Measurements from ENCODE around the gene EFS.
"Not testable (repeated sequence)": the region's sequence is repeated elsewhere in the genome, so short reads cannot be mapped to it uniquely, and the experiment has no call there.

The EFS gene, protein sequence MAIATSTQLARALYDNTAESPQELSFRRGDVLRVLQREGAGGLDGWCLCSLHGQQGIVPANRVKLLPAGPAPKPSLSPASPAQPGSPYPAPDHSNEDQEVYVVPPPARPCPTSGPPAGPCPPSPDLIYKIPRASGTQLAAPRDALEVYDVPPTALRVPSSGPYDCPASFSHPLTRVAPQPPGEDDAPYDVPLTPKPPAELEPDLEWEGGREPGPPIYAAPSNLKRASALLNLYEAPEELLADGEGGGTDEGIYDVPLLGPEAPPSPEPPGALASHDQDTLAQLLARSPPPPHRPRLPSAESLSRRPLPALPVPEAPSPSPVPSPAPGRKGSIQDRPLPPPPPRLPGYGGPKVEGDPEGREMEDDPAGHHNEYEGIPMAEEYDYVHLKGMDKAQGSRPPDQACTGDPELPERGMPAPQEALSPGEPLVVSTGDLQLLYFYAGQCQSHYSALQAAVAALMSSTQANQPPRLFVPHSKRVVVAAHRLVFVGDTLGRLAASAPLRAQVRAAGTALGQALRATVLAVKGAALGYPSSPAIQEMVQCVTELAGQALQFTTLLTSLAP

GRCh38 chr14:23365036-23365731 is at the start of gene EFS:
Gene EFS, minus strand, starts transcription at chr14:23365172. Its CDS starts 147 bp downstream, at chr14:23365025.
- no peak for DNase-seq

GRCh38 chr14:23414254-23414653 is 49.3 kb upstream of the EFS start:
- DNase-seq: no peak

- no peak for DNase-seq
Observed at GRCh38 chr14:23413681-23414080, 48.7 kb upstream of the EFS start.

- DNase-seq: no peak
Observed at GRCh38 chr14:23411563-23412525, 46.9 kb upstream of the EFS start.

DNA sequence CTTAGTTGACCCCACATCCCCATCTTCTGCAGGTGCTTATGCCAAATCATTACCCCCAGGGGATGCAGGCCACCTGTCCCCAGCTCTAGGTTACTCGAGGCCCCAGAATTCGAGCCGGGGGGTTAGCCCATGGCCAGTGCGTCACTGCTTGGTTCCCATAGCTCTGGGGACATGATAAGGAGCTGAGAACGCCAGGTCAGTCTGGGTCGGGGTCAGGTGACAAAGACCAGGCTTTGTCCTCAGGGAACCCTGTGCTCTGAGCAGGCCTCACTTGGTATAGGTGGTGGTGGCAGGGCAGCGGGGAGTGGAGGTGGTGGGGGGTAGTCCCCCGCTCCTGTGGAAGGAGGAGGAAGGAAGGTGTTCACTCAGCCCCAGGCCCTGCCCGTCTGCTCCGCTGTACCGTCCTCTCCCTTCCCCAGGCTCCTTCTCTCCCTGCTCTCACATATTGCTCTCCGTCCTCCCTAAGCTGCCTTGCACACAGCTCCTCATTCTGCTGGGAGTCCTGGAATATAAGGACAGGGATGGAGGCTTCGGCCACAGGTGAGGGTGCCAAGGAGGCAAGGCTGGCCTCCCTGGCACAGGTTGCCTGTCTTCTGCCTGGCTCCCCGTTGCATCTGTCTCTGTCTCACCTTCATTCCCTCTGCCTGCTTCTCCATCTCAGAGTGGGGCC is 45.1 kb upstream of the EFS start:
- no peak for DNase-seq

GRCh38 chr14:23409475-23409874 is 44.5 kb upstream of the EFS start:
- DNase-seq: no peak

- no peak for DNase-seq
Observed at GRCh38 chr14:23408307-23408630, 43.3 kb upstream of the EFS start.

DNA sequence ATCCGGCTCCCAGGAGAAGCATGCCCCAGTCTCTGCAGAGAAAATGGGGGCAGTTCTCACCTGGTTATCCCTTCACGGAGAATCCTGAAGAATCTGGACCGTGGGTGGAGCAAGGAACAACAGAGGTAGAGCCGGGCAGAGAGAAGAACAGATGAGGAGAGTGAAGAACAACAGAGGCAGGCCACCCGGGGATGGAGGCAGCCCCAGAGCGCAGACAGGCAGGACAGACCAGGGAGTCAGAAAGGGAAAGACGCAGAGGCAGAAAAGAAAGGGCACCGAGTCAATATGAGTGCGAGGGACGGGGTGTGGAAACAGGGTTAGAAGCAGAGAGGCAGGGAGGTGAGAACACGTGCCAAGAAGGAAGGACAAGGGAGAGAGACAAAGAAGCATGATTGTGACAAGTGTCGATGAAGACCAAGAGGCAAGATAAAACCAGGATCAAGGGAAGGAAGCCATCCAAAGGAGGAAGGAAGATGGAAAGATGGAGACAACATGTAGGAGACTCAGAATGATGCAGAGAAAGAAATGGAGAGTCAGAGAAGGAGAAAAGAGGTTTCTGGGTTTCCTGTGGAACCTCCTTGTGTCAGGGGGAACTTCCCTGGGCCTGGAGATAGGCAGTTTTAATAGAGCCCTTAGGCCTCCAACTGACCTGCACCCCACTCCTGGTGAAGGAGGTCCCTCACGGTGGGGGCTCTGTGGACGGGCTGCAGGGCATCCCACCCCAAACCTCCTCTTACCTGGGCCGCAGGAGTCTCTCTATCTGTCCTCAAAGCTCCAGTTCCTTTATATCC is 42.7 kb upstream of the EFS start, which contains the start of gene MYH6:
MYH6 (minus strand) TSS at position 758 of the 791 bp plus-strand sequence. CDS start 1,050 bp downstream, outside the sequence.
- no peak for DNase-seq

DNA sequence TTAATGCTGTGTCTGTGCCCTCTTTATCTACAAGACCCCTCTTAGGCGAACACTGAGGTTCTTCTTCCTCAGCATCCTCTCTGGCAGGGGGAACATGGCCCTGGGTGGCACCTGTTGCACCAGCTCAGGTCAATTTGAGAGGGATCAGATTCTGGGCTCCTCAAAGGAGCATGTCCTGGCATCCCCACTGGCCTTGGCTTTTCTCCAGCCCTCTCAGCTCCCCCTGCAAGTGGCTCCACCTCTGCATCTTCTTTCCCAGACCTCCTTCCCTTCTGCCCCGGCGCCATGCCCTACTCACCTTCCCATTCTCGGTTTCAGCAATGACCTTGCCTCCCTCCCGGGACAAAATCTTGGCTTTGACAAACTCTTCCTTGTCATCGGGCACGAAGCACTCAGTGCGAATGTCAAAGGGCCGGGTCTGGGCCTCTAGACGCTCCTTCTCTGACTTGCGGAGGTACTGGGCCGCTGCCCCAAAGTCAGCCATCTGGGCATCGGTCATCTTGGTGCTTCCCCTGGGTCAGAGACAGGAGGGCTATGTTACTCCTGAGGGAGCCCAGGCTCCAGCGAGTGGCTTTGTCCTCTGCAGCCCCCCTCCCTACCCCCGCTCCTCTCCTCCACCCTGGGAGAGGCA is 41.9 kb upstream of the EFS start:
- DNase-seq: no peak

DNA sequence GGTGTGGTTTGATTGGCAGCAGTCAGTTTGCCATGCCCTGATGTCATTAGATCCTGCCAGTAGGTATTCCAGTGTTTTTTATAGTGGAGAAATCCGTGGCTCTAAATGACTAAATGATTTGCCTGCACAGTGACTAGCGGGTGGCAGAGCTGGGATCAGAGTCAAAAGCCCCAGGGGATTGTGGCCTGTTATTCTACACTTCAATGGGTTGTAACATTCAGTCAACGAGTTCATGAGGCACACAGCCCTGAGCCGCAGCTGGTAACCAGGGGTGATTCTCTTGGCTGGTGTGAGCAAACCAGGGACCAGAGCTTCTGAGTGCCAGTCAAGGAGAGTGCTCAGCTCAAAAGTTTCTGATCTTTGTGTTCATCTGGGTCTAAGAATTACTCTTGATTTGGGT is 41.3 kb upstream of the EFS start:
- DNase-seq: no peak

DNA sequence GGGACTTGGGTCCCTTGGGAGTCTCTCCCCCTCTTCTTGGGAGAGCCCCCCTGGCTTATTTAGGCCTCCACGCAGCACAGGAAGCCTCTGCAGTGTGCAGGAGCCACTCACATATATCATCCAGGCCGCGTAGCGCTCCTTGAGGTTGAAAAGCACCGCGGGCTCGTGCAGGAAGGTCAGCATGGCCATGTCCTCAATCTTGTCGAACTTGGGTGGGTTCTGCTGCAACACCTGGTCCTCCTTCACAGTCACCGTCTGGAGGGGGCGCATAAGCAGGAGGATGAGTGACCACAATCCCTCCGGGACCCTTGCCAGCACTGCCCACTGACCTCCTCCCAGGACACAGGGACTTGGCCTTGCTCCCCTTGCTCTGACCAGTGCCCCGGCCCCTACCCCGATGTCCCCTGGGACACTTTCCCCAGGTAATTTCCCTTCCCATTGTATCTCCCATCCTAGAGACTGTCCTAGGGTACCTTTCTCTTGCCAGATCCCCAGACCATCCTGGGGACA is 40.6 kb upstream of the EFS start:
- no peak for DNase-seq

DNA sequence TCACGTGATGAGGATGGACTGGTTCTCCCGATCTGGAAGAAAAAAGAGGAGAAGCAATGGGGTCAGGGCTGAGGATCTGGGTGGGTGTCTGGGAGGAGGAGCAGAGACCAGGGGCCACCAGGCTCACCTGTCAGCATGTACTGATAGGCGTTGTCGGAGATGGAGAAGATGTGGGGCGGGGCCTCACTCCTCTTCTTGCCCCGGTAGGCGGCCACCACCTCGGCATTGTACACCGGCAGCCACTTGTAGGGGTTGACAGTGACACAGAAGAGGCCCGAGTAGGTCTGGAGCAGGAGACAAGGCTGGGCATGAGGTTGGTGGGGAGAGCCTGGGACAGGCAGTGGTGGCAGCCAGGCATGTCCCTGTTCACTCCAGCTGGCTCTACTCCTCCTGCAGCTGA is 40.1 kb upstream of the EFS start:
- DNase-seq: no peak

- DNase-seq: no peak
Observed at GRCh38 chr14:23404331-23404900, 39.4 kb upstream of the EFS start.

GRCh38 chr14:23403908-23404307 is 38.9 kb upstream of the EFS start:
- DNase-seq: no peak

- no peak for DNase-seq
Observed at GRCh38 chr14:23403139-23403438, 38.1 kb upstream of the EFS start.

DNA sequence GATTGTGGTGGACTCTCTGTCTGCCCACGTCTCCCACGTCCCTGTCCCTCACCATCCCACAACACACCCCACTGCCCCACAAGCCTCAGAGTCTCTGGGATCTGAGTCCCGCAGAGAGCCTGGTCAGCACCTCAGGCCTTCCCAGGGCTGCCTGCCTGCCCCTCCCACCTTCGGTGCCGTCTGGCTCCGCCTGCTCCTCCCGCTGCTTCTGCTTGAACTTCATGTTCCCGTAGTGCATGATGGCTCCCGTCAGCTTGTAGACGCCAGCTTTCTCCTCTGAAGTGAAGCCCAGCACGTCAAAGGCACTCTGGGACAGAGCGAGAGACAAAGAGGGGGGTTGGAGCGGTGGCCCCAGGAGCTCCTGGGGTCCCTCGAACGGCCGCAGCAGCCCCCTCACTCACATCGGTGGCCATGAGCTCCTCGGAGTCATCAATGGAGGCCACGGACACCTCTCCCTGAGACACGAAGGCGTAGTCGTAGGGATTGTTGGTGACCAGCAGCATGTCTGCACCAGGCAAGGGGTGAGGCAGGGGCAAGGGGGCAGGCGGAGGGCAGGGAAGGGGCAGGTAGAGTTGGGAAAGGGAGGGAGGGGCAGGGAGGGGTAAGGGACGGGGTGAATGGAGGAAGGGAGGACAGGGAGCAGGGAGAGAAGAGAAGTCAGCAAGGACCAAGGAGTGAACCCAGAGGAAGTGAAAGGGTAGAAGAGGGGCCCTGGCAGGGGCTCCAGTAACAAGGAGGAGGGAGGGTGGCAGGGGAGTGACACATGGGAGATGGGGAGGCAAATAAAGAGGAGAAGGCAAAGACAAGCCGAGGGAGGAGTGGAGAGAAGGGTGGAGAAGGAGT is 37.5 kb upstream of the EFS start:
- no peak for DNase-seq

DNA sequence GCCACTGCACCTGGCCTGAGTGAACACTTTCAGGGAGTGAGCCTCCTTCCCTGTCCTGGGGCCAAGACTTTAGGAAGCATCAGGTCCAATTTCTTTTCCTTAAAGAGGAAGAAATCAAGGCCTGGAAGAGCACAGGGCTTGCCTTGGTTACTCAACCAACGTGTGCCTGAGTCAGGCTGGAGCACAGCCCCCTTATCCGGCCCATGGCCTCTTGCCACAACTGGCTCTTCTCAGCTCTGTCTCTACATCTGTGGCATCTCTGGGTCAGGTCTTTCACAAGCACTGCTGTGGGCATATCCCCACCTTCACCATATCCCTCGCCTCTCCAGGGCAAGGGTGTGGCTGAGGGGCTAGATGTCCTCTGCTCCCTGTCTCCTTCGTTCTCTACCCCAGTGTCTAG is 36.3 kb upstream of the EFS start:
- DNase-seq: no peak

DNA sequence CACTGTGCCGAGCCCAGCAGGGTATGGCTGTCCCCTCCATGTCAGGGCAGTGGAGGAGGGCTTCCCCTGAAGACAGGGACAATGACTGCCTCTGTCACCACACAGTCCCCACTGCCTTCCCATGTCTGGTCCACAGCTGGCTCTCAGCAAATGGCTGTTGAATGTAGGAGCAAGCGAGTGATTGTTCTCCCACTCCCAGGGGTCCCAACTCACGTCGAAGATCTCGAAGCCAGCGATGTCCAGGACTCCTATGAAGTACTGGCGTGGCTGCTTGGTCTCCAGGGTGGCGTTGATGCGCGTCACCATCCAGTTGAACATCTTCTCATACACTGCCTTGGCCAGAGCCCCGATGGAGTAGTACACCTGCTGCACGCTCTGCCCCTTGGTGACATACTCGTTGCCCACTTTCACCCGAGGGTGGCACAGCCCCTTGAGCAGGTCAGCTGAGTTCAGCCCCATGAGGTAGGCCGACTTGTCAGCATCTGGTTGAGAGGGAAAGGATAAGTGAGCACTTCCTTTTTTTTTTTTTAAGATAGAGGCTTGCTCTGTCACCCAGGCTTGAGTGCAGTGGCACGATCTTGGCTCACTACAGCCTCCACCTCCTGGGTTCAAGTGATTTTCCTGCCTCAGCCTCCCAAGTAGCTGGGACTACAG is 35.7 kb upstream of the EFS start:
- not testable (repeated sequence) for DNase-seq

GRCh38 chr14:23399591-23399990 is 34.6 kb upstream of the EFS start:
- DNase-seq: no peak
